ENCODE results near the gene CAPN9.

Gene CAPN9

GRCh38 chr1:230786385-230786753 is 39.2 kb downstream of the CAPN9 start:
- TF ChIP-seq MAX (IDR thresholded peaks at IDR 0.05; ENCODE audit: low read depth, low read length) (no peak), POLR2A (IDR thresholded peaks at IDR 0.05; ENCODE audit: extremely low read depth, insufficient read length) (no peak), MYC (IDR thresholded peaks at IDR 0.05; ENCODE audit: low read depth, low read length) (no peak), CTCF (IDR thresholded peaks at IDR 0.05; ENCODE audit: low read depth, low read length) (no peak)
- no peak for DNase-seq (ENCODE audit: low read depth)
- H3K4me3 ChIP-seq (ENCODE audit: low read depth, low read length) = no peak overlapping the region

- H3K4me3 ChIP-seq (ENCODE audit: low read depth, low read length) = no peak overlapping the region
- no peak for DNase-seq (ENCODE audit: low read depth)
- no peak for TF ChIP-seq POLR2A (IDR thresholded peaks at IDR 0.05; ENCODE audit: extremely low read depth, insufficient read length)
- no peak for TF ChIP-seq MYC (IDR thresholded peaks at IDR 0.05; ENCODE audit: low read depth, low read length)
- TF ChIP-seq MAX (IDR thresholded peaks at IDR 0.05; ENCODE audit: low read depth, low read length) = no peak
- TF ChIP-seq CTCF (IDR thresholded peaks at IDR 0.05; ENCODE audit: low read depth, low read length) = no peak
Measured at GRCh38 chr1:230787471-230787870, 40.3 kb downstream of the CAPN9 start.

- DNase-seq (ENCODE audit: low read depth) = no peak
- no peak for TF ChIP-seq MYC (IDR thresholded peaks at IDR 0.05; ENCODE audit: low read depth, low read length)
- TF ChIP-seq CTCF (IDR thresholded peaks at IDR 0.05; ENCODE audit: low read depth, low read length) = no peak
- TF ChIP-seq POLR2A (IDR thresholded peaks at IDR 0.05; ENCODE audit: extremely low read depth, insufficient read length) = no peak
- TF ChIP-seq MAX (IDR thresholded peaks at IDR 0.05; ENCODE audit: low read depth, low read length) = no peak
- H3K4me3 ChIP-seq (ENCODE audit: low read depth, low read length) = no peak overlapping the region
Measured at GRCh38 chr1:230788561-230789275, 41.5 kb downstream of the CAPN9 start.

GRCh38 chr1:230790026-230790425 is 42.8 kb downstream of the CAPN9 start:
- TF ChIP-seq MYC (IDR thresholded peaks at IDR 0.05; ENCODE audit: low read depth, low read length) (no peak), CTCF (IDR thresholded peaks at IDR 0.05; ENCODE audit: low read depth, low read length) (no peak), POLR2A (IDR thresholded peaks at IDR 0.05; ENCODE audit: extremely low read depth, insufficient read length) (no peak), MAX (IDR thresholded peaks at IDR 0.05; ENCODE audit: low read depth, low read length) (no peak)
- no peak overlapping the region for H3K4me3 ChIP-seq (ENCODE audit: low read depth, low read length)
- DNase-seq (ENCODE audit: low read depth) = no peak

- TF ChIP-seq MYC (IDR thresholded peaks at IDR 0.05; ENCODE audit: low read depth, low read length) = no peak
- no peak for TF ChIP-seq CTCF (IDR thresholded peaks at IDR 0.05; ENCODE audit: low read depth, low read length)
- no peak for TF ChIP-seq POLR2A (IDR thresholded peaks at IDR 0.05; ENCODE audit: extremely low read depth, insufficient read length)
- TF ChIP-seq MAX (IDR thresholded peaks at IDR 0.05; ENCODE audit: low read depth, low read length) = no peak
- no peak for DNase-seq (ENCODE audit: low read depth)
- H3K4me3 ChIP-seq (ENCODE audit: low read depth, low read length) = no peak overlapping the region
Measured at GRCh38 chr1:230791986-230792564, 44.9 kb downstream of the CAPN9 start.

All from NB4 (cell line).